ENCODE data around the gene PSORS1C1.

DNA sequence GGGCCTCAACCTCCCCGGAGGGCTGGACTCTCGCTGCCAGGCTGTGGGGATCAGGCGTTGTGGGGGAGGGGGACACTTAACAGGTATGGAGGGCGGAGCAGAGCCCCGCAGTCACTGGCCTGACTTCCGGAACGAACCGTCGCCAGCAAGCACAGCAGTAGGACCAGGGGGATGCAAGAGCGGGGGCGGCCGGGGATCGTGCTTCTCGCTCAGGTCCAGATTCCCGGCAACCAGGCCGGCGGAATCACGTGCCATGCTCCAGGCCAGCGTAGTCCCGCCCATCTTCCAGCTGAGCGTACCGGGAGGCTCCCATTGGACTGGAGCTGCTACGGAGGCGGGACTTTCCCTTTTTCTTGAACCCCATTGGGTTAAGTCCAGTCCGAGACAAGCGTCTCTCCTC lies 65.9 kb downstream of the PSORS1C1 start:
- TF ChIP-seq, protein P1, sequence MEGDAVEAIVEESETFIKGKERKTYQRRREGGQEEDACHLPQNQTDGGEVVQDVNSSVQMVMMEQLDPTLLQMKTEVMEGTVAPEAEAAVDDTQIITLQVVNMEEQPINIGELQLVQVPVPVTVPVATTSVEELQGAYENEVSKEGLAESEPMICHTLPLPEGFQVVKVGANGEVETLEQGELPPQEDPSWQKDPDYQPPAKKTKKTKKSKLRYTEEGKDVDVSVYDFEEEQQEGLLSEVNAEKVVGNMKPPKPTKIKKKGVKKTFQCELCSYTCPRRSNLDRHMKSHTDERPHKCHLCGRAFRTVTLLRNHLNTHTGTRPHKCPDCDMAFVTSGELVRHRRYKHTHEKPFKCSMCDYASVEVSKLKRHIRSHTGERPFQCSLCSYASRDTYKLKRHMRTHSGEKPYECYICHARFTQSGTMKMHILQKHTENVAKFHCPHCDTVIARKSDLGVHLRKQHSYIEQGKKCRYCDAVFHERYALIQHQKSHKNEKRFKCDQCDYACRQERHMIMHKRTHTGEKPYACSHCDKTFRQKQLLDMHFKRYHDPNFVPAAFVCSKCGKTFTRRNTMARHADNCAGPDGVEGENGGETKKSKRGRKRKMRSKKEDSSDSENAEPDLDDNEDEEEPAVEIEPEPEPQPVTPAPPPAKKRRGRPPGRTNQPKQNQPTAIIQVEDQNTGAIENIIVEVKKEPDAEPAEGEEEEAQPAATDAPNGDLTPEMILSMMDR (IDR thresholded peaks at IDR 0.05): no peak
- TF ChIP-seq POLR2A (IDR thresholded peaks at IDR 0.05) (no peak), POLR2AphosphoS5 (IDR thresholded peaks at IDR 0.05) (no peak)
